ENCODE data around the gene LONRF3. TPM values are rescaled to one million over a fixed set of nuclear protein-coding genes. Genes with fewer than 3 reads are reported as not detected.

Gene LONRF3
- total RNA-seq, 1 donor, result 0.36 TPM

GRCh38 chrX:118980761-118981160 lies 6.3 kb downstream of the LONRF3 start:
- Histone ChIP-seq H3K79me2 (ENCODE audit: insufficient read depth, low read length) (no peaks in the 10 kb centered on the region), H3K9me3 (ENCODE audit: low read depth, low read length) (no peaks in the 10 kb centered on the region), H3K4me2 (ENCODE audit: insufficient read depth, low read length) (no peak overlapping the region)

DNA sequence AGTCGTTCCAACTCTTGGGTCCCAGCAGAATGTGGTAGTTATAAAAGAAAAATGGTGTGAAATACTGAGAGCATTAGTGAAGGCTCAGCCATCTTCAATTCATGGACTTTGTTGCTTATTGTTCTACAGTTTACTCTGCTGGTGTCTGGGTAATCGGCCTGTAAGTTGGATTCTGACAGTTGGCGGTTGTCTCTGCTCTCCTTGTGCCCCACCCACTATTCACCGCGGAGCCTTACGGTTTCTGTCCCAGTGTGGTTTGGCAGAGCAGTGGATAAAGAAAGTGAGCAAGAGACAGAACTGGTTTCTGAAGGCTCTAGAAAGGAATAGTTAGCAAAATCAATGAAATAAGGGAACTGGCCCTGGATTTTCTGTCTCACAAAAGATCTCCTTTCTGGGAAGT lies 9.1 kb downstream of the LONRF3 start:
- Histone ChIP-seq H3K4me1 (ENCODE audit: insufficient read depth, low read length) (no peaks in the 10 kb centered on the region), H3K4me2 (ENCODE audit: insufficient read depth, low read length) (no peak overlapping the region), H3K4me3 (ENCODE audit: insufficient read depth, low read length) (no peak overlapping the region), H3K79me2 (ENCODE audit: insufficient read depth, low read length) (no peaks in the 10 kb centered on the region), H3K9me3 (ENCODE audit: low read depth, low read length) (no peaks in the 10 kb centered on the region), H4K20me1 (ENCODE audit: insufficient read depth, low read length) (no peaks in the 10 kb centered on the region), H2AFZ (ENCODE audit: low read length) (no peak overlapping the region), H3K27me3 (ENCODE audit: insufficient read depth, low read length) (peaks cover 16% of the 10 kb centered on the region), H3K36me3 (ENCODE audit: insufficient read depth, low read length) (no peaks in the 10 kb centered on the region), H3K27ac (ENCODE audit: low read depth, low read length) (no peak overlapping the region)
- no peak for TF ChIP-seq CTCF (IDR thresholded peaks at IDR 0.05; ENCODE audit: extremely low read depth, low read depth, low read length)
- no peak for DNase-seq (ENCODE audit: insufficient read length, low spot score, missing footprints)

More at GRCh38 chrX:118980761-118981160, 6.3 kb downstream of the LONRF3 start:
- H3K4me1 ChIP-seq (ENCODE audit: insufficient read depth, low read length), result no peaks in the 10 kb centered on the region
- no peak overlapping the region for H3K4me3 ChIP-seq (ENCODE audit: insufficient read depth, low read length)
- H3K36me3 ChIP-seq (ENCODE audit: insufficient read depth, low read length), result no peaks in the 10 kb centered on the region
- H3K27me3 ChIP-seq (ENCODE audit: insufficient read depth, low read length), result peaks cover 13% of the 10 kb centered on the region
- H2AFZ ChIP-seq (ENCODE audit: low read length), result no peak overlapping the region
- DNase-seq (ENCODE audit: insufficient read length, low spot score, missing footprints), result no peak
- H3K27ac ChIP-seq (ENCODE audit: low read depth, low read length), result no peak overlapping the region
- no peak for TF ChIP-seq CTCF (IDR thresholded peaks at IDR 0.05; ENCODE audit: extremely low read depth, low read depth, low read length)
- no peaks in the 10 kb centered on the region for H4K20me1 ChIP-seq (ENCODE audit: insufficient read depth, low read length)

DNA sequence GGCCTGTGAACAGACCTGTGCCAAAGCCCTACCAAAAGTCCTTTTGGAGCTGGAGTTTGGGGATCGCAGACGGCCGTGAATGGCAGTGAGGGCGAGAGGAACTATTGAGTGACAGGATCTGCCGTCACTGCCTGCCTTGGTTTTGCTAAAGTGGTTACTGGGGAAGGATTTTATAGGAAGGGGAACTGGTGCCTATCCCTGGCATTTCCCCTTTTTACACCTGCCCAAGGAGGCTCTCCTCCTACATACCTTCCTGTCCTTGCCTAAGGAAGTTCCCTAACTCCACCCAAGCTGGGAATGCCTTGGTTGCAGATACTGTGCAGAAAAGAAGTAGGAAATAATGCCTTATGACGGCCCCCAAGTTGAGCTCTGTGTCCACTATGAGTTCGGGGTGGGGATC lies 14.5 kb downstream of the LONRF3 start:
- no peak for DNase-seq (ENCODE audit: insufficient read length, low spot score, missing footprints)
- H3K9me3 ChIP-seq (ENCODE audit: low read depth, low read length), result no peaks in the 10 kb centered on the region
- H3K4me2 ChIP-seq (ENCODE audit: insufficient read depth, low read length), result no peak overlapping the region
- H3K4me3 ChIP-seq (ENCODE audit: insufficient read depth, low read length), result no peak overlapping the region
- H3K27ac ChIP-seq (ENCODE audit: low read depth, low read length), result no peak overlapping the region
- H3K27me3 ChIP-seq (ENCODE audit: insufficient read depth, low read length), result peaks cover 6% of the 10 kb centered on the region
- no peaks in the 10 kb centered on the region for H3K36me3 ChIP-seq (ENCODE audit: insufficient read depth, low read length)
- H2AFZ ChIP-seq (ENCODE audit: low read length), result no peak overlapping the region
- no peaks in the 10 kb centered on the region for H4K20me1 ChIP-seq (ENCODE audit: insufficient read depth, low read length)
- no peak for TF ChIP-seq CTCF (IDR thresholded peaks at IDR 0.05; ENCODE audit: extremely low read depth, low read depth, low read length)
- H3K4me1 ChIP-seq (ENCODE audit: insufficient read depth, low read length), result no peaks in the 10 kb centered on the region
- no peaks in the 10 kb centered on the region for H3K79me2 ChIP-seq (ENCODE audit: insufficient read depth, low read length)

- TF ChIP-seq CTCF (IDR thresholded peaks at IDR 0.05; ENCODE audit: extremely low read depth, low read depth, low read length), result no peak
- Histone ChIP-seq H3K36me3 (ENCODE audit: insufficient read depth, low read length) (no peaks in the 10 kb centered on the region), H3K27me3 (ENCODE audit: insufficient read depth, low read length) (peaks cover 3% of the 10 kb centered on the region), H4K20me1 (ENCODE audit: insufficient read depth, low read length) (no peaks in the 10 kb centered on the region), H3K4me1 (ENCODE audit: insufficient read depth, low read length) (no peaks in the 10 kb centered on the region), H3K79me2 (ENCODE audit: insufficient read depth, low read length) (no peaks in the 10 kb centered on the region), H3K4me2 (ENCODE audit: insufficient read depth, low read length) (no peak overlapping the region), H3K9me3 (ENCODE audit: low read depth, low read length) (no peaks in the 10 kb centered on the region), H2AFZ (ENCODE audit: low read length) (no peak overlapping the region), H3K27ac (ENCODE audit: low read depth, low read length) (no peak overlapping the region), H3K4me3 (ENCODE audit: insufficient read depth, low read length) (no peak overlapping the region)
- DNase-seq (ENCODE audit: insufficient read length, low spot score, missing footprints), result no peak
These were observed 15.5 kb downstream of the LONRF3 start for GRCh38 chrX:118989886-118990285.
